ENCODE measurements around the gene NPHS1. TPM values are rescaled to one million over a fixed set of nuclear protein-coding genes. Genes with fewer than 3 reads are reported as not detected.

The NPHS1 gene
- total RNA-seq, 1 experiment from 2014 or later: 0.67 TPM

- intact Hi-C loops (cut with micrococcal nuclease; ENCODE audit: unreplicated experiment): no loop called here
- H3K9me3 ChIP-seq (ENCODE audit: control insufficient read depth, insufficient read depth, low read depth, low read length): no peaks in the 10 kb centered on the region
- no peaks in the 10 kb centered on the region for H3K27me3 ChIP-seq (ENCODE audit: control insufficient read depth, insufficient read depth, low read length)
- H3K4me1 ChIP-seq (ENCODE audit: control insufficient read depth, insufficient read depth, low read length): no peaks in the 10 kb centered on the region
- ChIA-PET CTCF (no interaction called here), POLR2A (no interaction called here)
- ATAC-seq (no peak), DNase-seq (ENCODE audit: low read depth, low spot score) (no peak)
- no peaks in the 10 kb centered on the region for H3K36me3 ChIP-seq (ENCODE audit: control insufficient read depth, insufficient read depth, low read length)
- TF ChIP-seq REST (IDR thresholded peaks at IDR 0.05; ENCODE audit: insufficient read depth in 1 of 2, low read depth in 2 of 2, low read length in 1 of 2) (no peak), TCF7L2 (IDR thresholded peaks at IDR 0.05; ENCODE audit: low read depth, low read length) (no peak), SIN3A (IDR thresholded peaks at IDR 0.05; ENCODE audit: borderline replicate concordance, insufficient read depth, low read depth, low read length) (no peak)
- H3K4me3 ChIP-seq (ENCODE audit: low read depth in 2 of 2, low read length in 2 of 2): no peak overlapping the region
- no peak overlapping the region for H3K27ac ChIP-seq (ENCODE audit: low read length)
- in situ Hi-C loops (cut with HindIII; ENCODE audit: low pct_unique_long_range_greater_than_20kb, low sequenced_read_pairs): no loop called here
- BruUV-seq (replicated peaks): no TSS peak
These were observed 46.7 kb downstream of the NPHS1 start for GRCh38 chr19:35805526-35806102.

GRCh38 chr19:35801828-35802227 lies 50.5 kb downstream of the NPHS1 start:
- intact Hi-C loops (cut with micrococcal nuclease; ENCODE audit: unreplicated experiment): no loop called here
- Histone ChIP-seq H3K4me3 (ENCODE audit: low read depth in 2 of 2, low read length in 2 of 2) (no peak overlapping the region), H3K27ac (ENCODE audit: low read length) (no peak overlapping the region), H3K4me1 (ENCODE audit: control insufficient read depth, insufficient read depth, low read length) (no peaks in the 10 kb centered on the region), H3K9me3 (ENCODE audit: control insufficient read depth, insufficient read depth, low read depth, low read length) (no peaks in the 10 kb centered on the region), H3K36me3 (ENCODE audit: control insufficient read depth, insufficient read depth, low read length) (no peaks in the 10 kb centered on the region), H3K27me3 (ENCODE audit: control insufficient read depth, insufficient read depth, low read length) (no peaks in the 10 kb centered on the region)
- TF ChIP-seq TCF7L2 (IDR thresholded peaks at IDR 0.05; ENCODE audit: low read depth, low read length) (no peak), CTCF (IDR thresholded peaks at IDR 0.05) (no peak)
- ChIA-PET CTCF (no interaction called here), POLR2A (interaction anchor here (0.6 kb wide), 2 partner anchors 34 to 81 kb away, joined by 4 to 5 read pairs; no protein-coding TSS in a partner anchor)
- DNase-seq (ENCODE audit: low read depth, low spot score) (no peak), ATAC-seq (no peak)
- in situ Hi-C loops (cut with HindIII; ENCODE audit: low pct_unique_long_range_greater_than_20kb, low sequenced_read_pairs): no loop called here
- no TSS peak for BruUV-seq (replicated peaks)

- Histone ChIP-seq H3K4me3 (ENCODE audit: low read depth in 2 of 2, low read length in 2 of 2) (no peak overlapping the region), H3K27me3 (ENCODE audit: control insufficient read depth, insufficient read depth, low read length) (no peaks in the 10 kb centered on the region), H3K36me3 (ENCODE audit: control insufficient read depth, insufficient read depth, low read length) (no peaks in the 10 kb centered on the region), H3K27ac (ENCODE audit: low read length) (no peak overlapping the region), H3K9me3 (ENCODE audit: control insufficient read depth, insufficient read depth, low read depth, low read length) (no peaks in the 10 kb centered on the region), H3K4me1 (ENCODE audit: control insufficient read depth, insufficient read depth, low read length) (no peaks in the 10 kb centered on the region)
- POLR2A ChIA-PET: no interaction called here
- TF ChIP-seq POLR2AphosphoS5 (IDR thresholded peaks at IDR 0.05; ENCODE audit: low read depth, low read length): no peak
- TF ChIP-seq TCF7L2 (IDR thresholded peaks at IDR 0.05; ENCODE audit: low read depth, low read length): no peak
- TF ChIP-seq REST (IDR thresholded peaks at IDR 0.05; ENCODE audit: insufficient read depth in 1 of 2, low read depth in 2 of 2, low read length in 1 of 2): no peak
- TF ChIP-seq SIN3A (IDR thresholded peaks at IDR 0.05; ENCODE audit: borderline replicate concordance, insufficient read depth, low read depth, low read length): no peak
- TF ChIP-seq CTCF (IDR thresholded peaks at IDR 0.05): no peak
- no TSS peak for BruUV-seq (replicated peaks)
- ATAC-seq (no peak), DNase-seq (ENCODE audit: low read depth, low spot score) (no peak)
- CTCF ChIA-PET: interaction anchor here (0.7 to 0.9 kb wide), 2 partner anchors 23 to 83 kb away, joined by 4 to 7 read pairs; no protein-coding TSS in a partner anchor
- intact Hi-C loops (cut with micrococcal nuclease; ENCODE audit: unreplicated experiment) (no loop called here), in situ Hi-C loops (cut with HindIII; ENCODE audit: low pct_unique_long_range_greater_than_20kb, low sequenced_read_pairs) (no loop called here)
These were observed 54.6 kb downstream of the NPHS1 start for GRCh38 chr19:35797663-35798062.
